ENCODE results near the gene TMEM14B.
"Not testable (repeated sequence)": the region's sequence is repeated elsewhere in the genome, so short reads cannot be mapped to it uniquely, and the experiment has no call there.

The TMEM14B gene

GRCh38 chr6:10746915-10747250 is 722 bp upstream of the TMEM14B start:
- DNase-seq (ENCODE audit: low read depth), result no peak

DNA sequence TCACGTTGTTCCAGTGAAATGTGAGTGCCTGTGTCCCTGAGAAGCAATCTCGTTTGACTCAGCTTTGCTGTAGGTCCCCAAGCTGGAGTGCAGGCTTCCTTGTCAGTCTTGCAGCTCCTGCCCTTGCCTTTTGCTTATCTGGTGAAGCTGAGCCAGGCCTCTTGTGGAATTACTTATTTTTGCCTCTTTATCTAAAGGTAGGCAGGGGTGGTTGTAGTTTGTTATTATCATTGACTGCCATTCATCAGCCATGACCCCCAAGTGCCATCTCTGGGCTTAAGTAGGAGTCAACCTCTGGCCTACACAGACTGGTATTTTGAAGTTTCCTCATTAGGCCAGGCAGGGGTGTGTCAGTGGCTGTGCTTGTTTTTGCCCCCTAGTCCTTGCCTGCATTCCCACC is 2.1 kb downstream of the TMEM14B start:
- DNase-seq (ENCODE audit: low read depth), result no peak

- not testable (repeated sequence) for DNase-seq (ENCODE audit: low read depth)
Observed at GRCh38 chr6:10750568-10750967, 3.0 kb downstream of the TMEM14B start.

GRCh38 chr6:10751757-10752156 is 4.2 kb downstream of the TMEM14B start:
- not testable (repeated sequence) for DNase-seq (ENCODE audit: low read depth)

- no peak for DNase-seq (ENCODE audit: low read depth)
Observed at GRCh38 chr6:10756085-10756484, 8.5 kb downstream of the TMEM14B start.

DNA sequence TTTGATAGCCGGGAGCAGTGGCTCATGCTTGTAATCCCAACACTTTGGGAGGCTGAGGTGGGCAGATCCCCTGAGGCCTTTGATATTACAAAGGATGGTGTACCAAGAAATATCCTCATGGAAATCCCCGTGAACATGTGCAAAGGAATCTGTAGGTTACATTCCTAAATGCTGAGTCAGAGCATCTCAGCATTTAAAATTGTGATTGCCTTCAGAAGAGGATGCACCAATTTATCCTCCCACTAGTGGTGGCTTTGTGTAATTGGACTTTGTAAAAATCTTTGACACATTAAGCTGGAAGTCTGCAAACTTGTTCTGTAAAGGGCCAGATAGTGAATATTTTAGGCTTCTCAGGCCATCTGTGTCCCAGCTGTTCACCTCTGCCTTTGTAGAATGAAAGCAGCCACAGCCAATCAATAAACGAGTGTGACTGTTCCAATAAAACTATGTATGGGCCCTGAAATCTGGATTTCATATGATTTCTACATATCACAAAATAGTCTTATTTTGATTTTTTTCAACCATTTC is 11.8 kb downstream of the TMEM14B start:
- no peak for DNase-seq (ENCODE audit: low read depth)

- DNase-seq (ENCODE audit: low read depth), result no peak
Observed at GRCh38 chr6:10759884-10760329, 12.3 kb downstream of the TMEM14B start.

DNA sequence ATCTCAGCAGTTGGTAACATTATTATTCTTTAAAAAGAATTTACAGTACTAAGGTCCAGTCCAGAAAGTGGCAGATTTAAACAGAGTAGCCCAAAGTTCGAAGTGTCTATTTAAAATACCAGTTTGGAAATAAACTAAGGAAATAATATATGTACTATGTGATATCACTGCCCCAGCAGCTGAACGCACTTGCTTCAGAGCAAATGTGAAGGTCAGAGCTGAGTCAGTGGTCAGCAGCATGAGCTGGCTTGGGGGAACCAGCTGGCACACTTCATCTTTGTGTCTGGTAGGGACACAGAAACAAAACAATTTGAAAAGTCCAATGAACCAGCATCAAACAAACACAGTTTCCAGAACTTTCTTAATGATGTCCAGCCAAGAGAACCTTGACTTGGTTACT is 15.4 kb downstream of the TMEM14B start:
- no peak for DNase-seq (ENCODE audit: low read depth)

DNA sequence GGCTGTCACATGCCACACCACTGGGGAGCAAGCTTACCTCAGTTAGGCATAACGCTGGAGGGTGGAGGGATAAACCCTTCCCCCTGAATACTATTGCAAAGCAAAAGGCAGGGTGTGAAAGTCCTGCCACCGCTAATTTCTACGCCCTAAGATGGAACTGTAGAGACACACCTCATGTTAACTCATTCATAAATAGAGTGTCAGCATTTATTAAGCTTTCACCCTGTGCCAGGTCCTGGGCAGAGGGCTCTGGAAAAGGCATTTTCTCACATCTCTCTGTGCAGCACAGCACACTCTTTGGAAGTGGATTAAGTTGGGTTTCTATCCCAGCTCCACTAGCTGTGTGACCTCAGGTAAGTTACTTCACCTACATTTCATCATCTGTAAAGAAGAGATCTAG is 21.8 kb downstream of the TMEM14B start:
- DNase-seq (ENCODE audit: low read depth), result no peak

DNA sequence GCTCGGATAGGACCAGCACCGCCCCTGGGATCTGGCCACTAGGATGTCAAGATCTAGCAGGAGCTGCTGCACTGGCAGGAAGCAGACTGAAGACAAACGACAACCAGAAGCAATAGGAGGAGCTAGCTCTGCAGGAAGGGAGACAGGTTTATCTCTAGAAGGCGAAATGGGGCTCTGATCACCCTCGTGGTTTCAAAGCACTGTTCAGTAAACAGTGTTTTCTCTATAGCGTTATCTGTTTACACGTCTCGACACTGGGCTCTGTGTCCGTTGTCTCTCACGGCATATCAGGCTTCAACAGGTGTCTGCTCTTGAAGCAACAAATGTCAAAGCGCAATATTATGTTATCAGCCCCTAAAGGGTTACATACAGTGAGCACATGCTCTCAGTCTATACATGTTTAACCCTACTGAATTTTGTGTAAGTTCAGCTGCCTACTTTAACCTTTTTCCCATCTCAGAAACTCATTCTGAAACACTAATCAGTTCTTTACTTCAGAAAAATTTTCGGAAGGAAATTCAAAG is 23.8 kb downstream of the TMEM14B start:
- no peak for DNase-seq (ENCODE audit: low read depth)

DNA sequence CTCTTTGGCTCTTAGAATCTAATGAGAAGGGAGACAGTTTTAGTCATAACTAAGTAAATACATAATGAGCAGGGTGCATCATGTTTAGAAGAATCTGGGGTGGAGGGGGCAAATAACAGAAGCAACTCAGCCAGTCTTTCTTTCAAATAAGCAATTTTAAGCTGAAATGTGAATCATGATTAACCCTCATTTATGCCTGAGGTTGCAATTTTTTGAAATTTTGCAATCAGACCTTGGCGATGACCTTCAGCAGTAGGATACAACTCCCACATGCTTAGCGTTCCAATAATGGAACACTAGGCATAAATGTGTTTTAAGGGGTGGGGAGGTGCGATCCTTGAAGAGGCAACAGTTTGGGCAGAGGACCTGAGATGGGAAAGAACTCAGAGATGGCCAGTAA is 30.6 kb downstream of the TMEM14B start:
- no peak for DNase-seq (ENCODE audit: low read depth)

DNA sequence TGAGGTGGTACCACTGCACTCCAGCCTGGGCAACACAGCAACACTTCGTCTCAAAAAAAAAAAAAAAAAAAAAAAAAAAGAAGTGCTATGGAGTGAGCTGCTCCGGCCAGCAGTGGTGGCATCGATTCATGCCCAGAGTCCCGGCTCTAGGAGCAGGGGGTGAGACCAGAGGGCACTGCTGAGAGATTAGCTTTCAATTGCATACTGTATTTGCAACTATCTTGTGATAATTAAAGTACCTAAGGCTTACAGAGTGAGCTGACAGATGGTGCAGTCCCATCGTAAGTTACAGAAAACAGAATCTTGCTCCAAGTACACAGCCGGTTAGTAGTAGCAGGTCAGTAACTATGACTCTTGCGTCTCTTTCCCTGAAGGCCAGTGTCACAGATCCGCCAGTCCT is 31.5 kb downstream of the TMEM14B start:
- no peak for DNase-seq (ENCODE audit: low read depth)

DNA sequence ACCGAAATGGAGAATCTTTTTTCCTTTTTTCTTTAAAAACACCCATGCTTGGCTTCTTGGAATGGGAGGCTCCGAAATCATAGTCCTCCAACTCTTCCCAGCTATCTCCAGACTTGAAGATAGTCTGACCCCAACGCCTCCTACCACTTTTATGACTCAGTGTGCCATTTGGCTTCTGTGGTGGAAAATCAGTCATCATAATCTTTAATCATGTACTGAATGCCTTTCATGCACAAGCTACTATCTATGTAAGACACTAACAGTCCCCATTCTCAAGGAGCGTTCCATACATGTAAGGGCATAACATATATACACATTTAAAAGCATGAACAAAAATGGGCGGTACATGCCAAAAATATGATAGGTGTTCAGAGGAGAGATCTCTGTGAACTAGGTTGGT is 44.1 kb downstream of the TMEM14B start:
- no peak for DNase-seq (ENCODE audit: low read depth)

DNA sequence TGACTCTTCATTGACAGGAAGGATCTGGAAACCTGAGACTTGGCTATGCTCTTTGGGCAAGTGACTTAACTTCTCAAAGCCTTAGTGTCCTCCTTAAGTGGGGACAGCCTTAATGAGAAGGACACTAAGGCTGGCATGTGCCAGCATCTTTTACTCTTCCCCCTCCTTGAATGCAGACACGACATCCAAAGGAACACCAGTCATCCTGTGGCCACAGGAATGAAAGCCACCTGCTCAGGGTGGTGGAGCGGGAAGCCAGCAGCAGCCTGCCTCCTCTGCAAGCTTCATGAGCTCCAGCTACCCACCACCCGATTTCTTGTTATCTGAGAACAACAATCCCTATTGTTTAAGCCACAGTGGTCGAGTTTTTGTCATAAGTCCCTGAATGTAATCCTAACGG is 44.5 kb downstream of the TMEM14B start:
- no peak for DNase-seq (ENCODE audit: low read depth)

DNA sequence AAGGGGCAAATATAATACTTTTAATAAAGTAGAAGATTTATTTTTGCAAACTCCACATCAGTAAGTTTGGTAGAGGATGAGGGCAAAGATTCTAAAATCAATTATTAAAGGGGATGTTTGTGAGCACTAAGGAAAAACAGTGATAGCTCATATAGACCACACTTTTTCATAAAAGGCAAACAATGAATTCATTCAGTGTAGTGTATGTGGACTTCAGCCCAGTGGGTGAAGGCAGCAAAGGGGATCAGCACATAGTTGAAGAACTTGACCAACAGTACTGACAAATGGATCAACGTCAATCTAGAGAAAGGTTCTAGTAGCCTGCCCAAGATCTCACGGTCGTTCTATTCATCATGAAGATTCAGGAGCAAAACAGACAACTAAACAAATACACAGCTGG is 45.4 kb downstream of the TMEM14B start:
- no peak for DNase-seq (ENCODE audit: low read depth)

GRCh38 chr6:10793695-10794094 is 46.1 kb downstream of the TMEM14B start:
- no peak for DNase-seq (ENCODE audit: low read depth)

DNA sequence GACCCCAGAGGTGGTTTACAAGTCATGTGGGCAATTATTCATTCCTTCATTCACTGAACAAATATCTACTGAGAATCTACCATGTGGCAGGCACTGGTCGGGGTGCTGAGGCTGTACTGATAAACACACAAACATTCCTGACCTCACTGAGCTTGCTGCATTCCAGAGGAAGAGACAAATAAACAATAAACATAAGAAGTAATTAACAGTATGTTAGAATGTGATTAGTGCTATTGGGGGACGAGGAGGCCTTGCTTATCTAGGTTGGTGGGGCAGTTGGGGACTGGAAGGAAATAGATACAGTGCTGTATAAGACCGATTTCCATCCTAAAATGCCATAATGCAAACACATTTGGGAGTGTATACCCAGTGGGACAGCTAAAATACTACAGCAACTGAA is 46.6 kb downstream of the TMEM14B start:
- no peak for DNase-seq (ENCODE audit: low read depth)

GRCh38 chr6:10800810-10801209 is 53.2 kb downstream of the TMEM14B start:
- no peak for DNase-seq (ENCODE audit: low read depth)

GRCh38 chr6:10801224-10801848 is 53.7 kb downstream of the TMEM14B start:
- DNase-seq (ENCODE audit: low read depth), result peak; percentile 48

Measured in activated T-cell treated with anti-CD3 and anti-CD28 coated beads for 24 hours (primary cell).